GM19467 (cell line): Measurements from ENCODE around the gene ARHGEF26.

ENCODE experiments used
- ATAC-seq: cut with Tn5 transposase; IDR thresholded peaks from one replicate; pipeline ENCODE4 v1.9.1; 2021; ENCODE audit warnings: mild to moderate bottlenecking, moderate library complexity; ENCODE audit not compliant: unreplicated experiment

Gene ARHGEF26

GRCh38 chr3:154115332-154115731, 5.9 kb upstream of the ARHGEF26 start:
- no peak for ATAC-seq

- no peak for ATAC-seq
Observed at GRCh38 chr3:154119951-154120350, 1.2 kb upstream of the ARHGEF26 start.

- no peak for ATAC-seq
Observed at GRCh38 chr3:154121701-154122551, 736 bp downstream of the ARHGEF26 start.

GRCh38 chr3:154122552-154122911, 1.3 kb downstream of the ARHGEF26 start:
- ATAC-seq, result no peak

- no peak for ATAC-seq
Observed at GRCh38 chr3:154122912-154123559, 1.8 kb downstream of the ARHGEF26 start.

GRCh38 chr3:154123906-154124305, 2.7 kb downstream of the ARHGEF26 start:
- no peak for ATAC-seq

GRCh38 chr3:154125378-154126030, 4.3 kb downstream of the ARHGEF26 start:
- no peak for ATAC-seq

- ATAC-seq, result no peak
Observed at GRCh38 chr3:154126651-154127050, 5.5 kb downstream of the ARHGEF26 start.

- no peak for ATAC-seq
Observed at GRCh38 chr3:154129625-154130024, 8.4 kb downstream of the ARHGEF26 start.

GRCh38 chr3:154130540-154130939, 9.3 kb downstream of the ARHGEF26 start:
- no peak for ATAC-seq

- ATAC-seq, result no peak
Observed at GRCh38 chr3:154131830-154132229, 10.6 kb downstream of the ARHGEF26 start.

- no peak for ATAC-seq
Observed at GRCh38 chr3:154132777-154133375, 11.7 kb downstream of the ARHGEF26 start.

- ATAC-seq, result no peak
Observed at GRCh38 chr3:154135511-154136173, 14.5 kb downstream of the ARHGEF26 start.

GRCh38 chr3:154137036-154137435, 15.8 kb downstream of the ARHGEF26 start:
- ATAC-seq, result no peak

- no peak for ATAC-seq
Observed at GRCh38 chr3:154139996-154140436, 18.8 kb downstream of the ARHGEF26 start.

- no peak for ATAC-seq
Observed at GRCh38 chr3:154142608-154143007, 21.4 kb downstream of the ARHGEF26 start.

GRCh38 chr3:154143873-154144272, 22.7 kb downstream of the ARHGEF26 start:
- no peak for ATAC-seq

GRCh38 chr3:154144825-154145465, 23.8 kb downstream of the ARHGEF26 start:
- ATAC-seq, result no peak

- no peak for ATAC-seq
Observed at GRCh38 chr3:154148541-154148940, 27.4 kb downstream of the ARHGEF26 start.

- no peak for ATAC-seq
Observed at GRCh38 chr3:154149286-154149685, 28.1 kb downstream of the ARHGEF26 start.
